ENCODE data around the gene CCDC86. TPM values are rescaled to one million over a fixed set of nuclear protein-coding genes. Genes with fewer than 3 reads are reported as not detected.

Gene CCDC86
- total RNA-seq, 1 donor from 2014 or later = 3.3 TPM

DNA sequence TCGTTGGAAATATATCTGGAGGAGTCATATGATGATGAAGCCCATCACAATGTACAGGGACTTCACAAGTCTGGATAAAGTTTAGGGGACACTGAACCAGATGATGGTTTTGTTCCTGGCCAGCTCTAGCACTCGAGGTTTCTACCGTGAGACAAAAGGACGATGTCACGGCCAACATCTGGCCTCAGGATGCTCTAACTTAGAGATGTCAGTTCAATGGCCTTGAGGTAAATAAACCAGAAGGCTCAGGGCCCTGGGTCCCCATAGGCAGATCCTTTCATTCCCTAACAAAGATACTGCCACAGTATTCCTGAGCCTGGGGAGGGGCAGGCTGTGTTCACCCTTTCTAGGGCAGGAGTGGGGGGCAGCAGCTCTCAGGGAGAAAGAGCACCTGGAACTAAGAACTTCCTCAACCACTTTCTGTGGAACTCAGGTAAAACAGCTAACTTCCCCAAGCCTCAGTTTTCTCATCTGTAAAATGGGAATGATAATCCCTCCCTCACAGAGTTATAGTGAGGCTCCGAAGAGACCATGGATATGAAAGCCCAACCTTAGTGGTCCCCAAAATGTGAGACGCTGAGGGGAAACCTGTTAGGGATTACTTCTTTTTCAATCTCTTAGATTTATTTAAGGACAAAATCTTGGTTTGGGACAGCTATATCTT is 38.5 kb upstream of the CCDC86 start:
- H3K79me2 ChIP-seq (ENCODE audit: low read depth) = no peaks in the 10 kb centered on the region
- no peak overlapping the region for H3K9ac ChIP-seq
- Mint-ChIP-seq H3K36me3 (no peaks in the 10 kb centered on the region), H3K27ac (no peak overlapping the region), H3K27me3 (ENCODE audit: insufficient read depth, low read depth) (peaks cover 6% of the 10 kb centered on the region), H3K4me1 (no peaks in the 10 kb centered on the region), H3K9me3 (no peaks in the 10 kb centered on the region), H3K4me3 (no peak overlapping the region)
- no peaks in the 10 kb centered on the region for H3K9me3 ChIP-seq (ENCODE audit: low read depth)
- DNase-seq (ENCODE audit: low spot score) = no peak
- no peak overlapping the region for H3K27ac ChIP-seq
- H3F3A ChIP-seq (ENCODE audit: low read depth) = no peaks in the 10 kb centered on the region
- H4K20me1 ChIP-seq (ENCODE audit: low read depth) = no peaks in the 10 kb centered on the region
- peaks cover 7% of the 10 kb centered on the region for H3K27me3 ChIP-seq
- TF ChIP-seq, protein P1, sequence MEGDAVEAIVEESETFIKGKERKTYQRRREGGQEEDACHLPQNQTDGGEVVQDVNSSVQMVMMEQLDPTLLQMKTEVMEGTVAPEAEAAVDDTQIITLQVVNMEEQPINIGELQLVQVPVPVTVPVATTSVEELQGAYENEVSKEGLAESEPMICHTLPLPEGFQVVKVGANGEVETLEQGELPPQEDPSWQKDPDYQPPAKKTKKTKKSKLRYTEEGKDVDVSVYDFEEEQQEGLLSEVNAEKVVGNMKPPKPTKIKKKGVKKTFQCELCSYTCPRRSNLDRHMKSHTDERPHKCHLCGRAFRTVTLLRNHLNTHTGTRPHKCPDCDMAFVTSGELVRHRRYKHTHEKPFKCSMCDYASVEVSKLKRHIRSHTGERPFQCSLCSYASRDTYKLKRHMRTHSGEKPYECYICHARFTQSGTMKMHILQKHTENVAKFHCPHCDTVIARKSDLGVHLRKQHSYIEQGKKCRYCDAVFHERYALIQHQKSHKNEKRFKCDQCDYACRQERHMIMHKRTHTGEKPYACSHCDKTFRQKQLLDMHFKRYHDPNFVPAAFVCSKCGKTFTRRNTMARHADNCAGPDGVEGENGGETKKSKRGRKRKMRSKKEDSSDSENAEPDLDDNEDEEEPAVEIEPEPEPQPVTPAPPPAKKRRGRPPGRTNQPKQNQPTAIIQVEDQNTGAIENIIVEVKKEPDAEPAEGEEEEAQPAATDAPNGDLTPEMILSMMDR (IDR thresholded peaks at IDR 0.05) = no peak
- TF ChIP-seq EZH2 (IDR thresholded peaks at IDR 0.05) = no peak
- TF ChIP-seq EZH2phosphoT487 (IDR thresholded peaks at IDR 0.05) = no peak
- H3K4me1 ChIP-seq = no peaks in the 10 kb centered on the region
- no peak overlapping the region for H3K4me2 ChIP-seq
- no peak overlapping the region for H3K4me3 ChIP-seq
- no peak overlapping the region for H2AFZ ChIP-seq (replicated peaks)
- H3K36me3 ChIP-seq = no peaks in the 10 kb centered on the region

DNA sequence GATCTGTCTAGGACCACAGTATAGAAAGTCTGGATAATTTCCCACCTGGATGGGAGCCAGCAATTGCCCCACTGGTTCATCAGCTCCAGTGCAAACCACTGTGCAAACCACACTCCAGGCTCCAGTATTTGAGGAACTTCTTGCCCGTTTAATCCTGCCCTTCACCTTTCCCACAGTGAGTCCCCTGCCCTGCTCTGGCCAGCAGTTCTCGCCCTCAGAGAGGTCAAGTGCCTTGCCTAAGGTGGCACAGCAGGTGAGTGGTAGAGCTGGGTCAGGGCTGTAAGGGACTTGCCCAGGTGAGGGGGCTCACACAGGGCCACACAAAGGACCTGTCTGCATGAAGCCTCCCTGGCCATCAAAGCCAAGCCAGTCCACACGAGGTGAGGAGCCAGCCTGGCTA is 32.7 kb upstream of the CCDC86 start:
- H3K36me3 Mint-ChIP-seq = no peaks in the 10 kb centered on the region
- H3K4me1 ChIP-seq = no peaks in the 10 kb centered on the region
- no peaks in the 10 kb centered on the region for H3K36me3 ChIP-seq
- no peak for DNase-seq (ENCODE audit: low spot score)
- no peaks in the 10 kb centered on the region for H3K27me3 ChIP-seq
- H3K79me2 ChIP-seq (ENCODE audit: low read depth) = no peaks in the 10 kb centered on the region
- peaks cover 2% of the 10 kb centered on the region for H3K27me3 Mint-ChIP-seq (ENCODE audit: insufficient read depth, low read depth)
- no peaks in the 10 kb centered on the region for H4K20me1 ChIP-seq (ENCODE audit: low read depth)
- no peaks in the 10 kb centered on the region for H3K9me3 ChIP-seq (ENCODE audit: low read depth)
- H3K27ac Mint-ChIP-seq = peak overlapping the region; percentile 1
- no peak overlapping the region for H2AFZ ChIP-seq (replicated peaks)
- peaks cover 9% of the 10 kb centered on the region for H3K9me3 Mint-ChIP-seq
- no peaks in the 10 kb centered on the region for H3F3A ChIP-seq (ENCODE audit: low read depth)
- TF ChIP-seq EZH2 (IDR thresholded peaks at IDR 0.05) (no peak), EZH2phosphoT487 (IDR thresholded peaks at IDR 0.05) (no peak)
- TF ChIP-seq, protein P1 (IDR thresholded peaks at IDR 0.05) = no peak
- H3K4me3 ChIP-seq = no peak overlapping the region
- no peak overlapping the region for H3K4me2 ChIP-seq
- no peak overlapping the region for H3K4me3 Mint-ChIP-seq
- H3K9ac ChIP-seq = no peak overlapping the region
- H3K4me1 Mint-ChIP-seq = no peaks in the 10 kb centered on the region
- no peak overlapping the region for H3K27ac ChIP-seq

DNA sequence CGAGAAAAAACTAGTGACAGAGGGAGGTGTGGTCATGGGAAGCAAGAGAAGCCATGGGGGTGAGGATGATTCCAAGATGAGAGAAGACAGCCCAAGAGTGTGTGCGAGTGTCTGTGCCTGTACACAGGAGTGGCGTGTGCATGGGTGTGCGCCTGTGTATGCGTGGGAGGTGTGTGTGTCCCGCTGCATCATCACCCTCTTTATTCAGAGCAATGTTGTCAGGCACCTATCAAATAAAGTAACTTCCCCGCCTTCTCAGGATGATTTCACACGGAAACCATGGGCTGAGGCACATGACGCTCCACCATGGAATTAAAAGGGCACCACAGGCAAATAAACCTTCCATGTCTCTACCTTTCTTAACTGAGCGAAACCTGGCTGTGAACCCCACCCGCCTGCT is 32.2 kb upstream of the CCDC86 start:
- H3K4me1 ChIP-seq = no peaks in the 10 kb centered on the region
- H2AFZ ChIP-seq (replicated peaks) = no peak overlapping the region
- TF ChIP-seq EZH2 (IDR thresholded peaks at IDR 0.05) (no peak), EZH2phosphoT487 (IDR thresholded peaks at IDR 0.05) (no peak)
- TF ChIP-seq, protein P1 (IDR thresholded peaks at IDR 0.05) = no peak
- H3K4me3 ChIP-seq = no peak overlapping the region
- H3K9me3 ChIP-seq (ENCODE audit: low read depth) = no peaks in the 10 kb centered on the region
- no peak overlapping the region for H3K27ac ChIP-seq
- peaks cover 10% of the 10 kb centered on the region for H3K9me3 Mint-ChIP-seq
- H3K36me3 ChIP-seq = no peaks in the 10 kb centered on the region
- no peaks in the 10 kb centered on the region for H3K36me3 Mint-ChIP-seq
- no peak for DNase-seq (ENCODE audit: low spot score)
- no peaks in the 10 kb centered on the region for H3K27me3 ChIP-seq
- no peaks in the 10 kb centered on the region for H4K20me1 ChIP-seq (ENCODE audit: low read depth)
- H3K79me2 ChIP-seq (ENCODE audit: low read depth) = no peaks in the 10 kb centered on the region
- H3K27ac Mint-ChIP-seq = peak overlapping the region; percentile 1
- H3K4me3 Mint-ChIP-seq = no peak overlapping the region
- no peak overlapping the region for H3K9ac ChIP-seq
- peaks cover 2% of the 10 kb centered on the region for H3K27me3 Mint-ChIP-seq (ENCODE audit: insufficient read depth, low read depth)
- no peak overlapping the region for H3K4me2 ChIP-seq
- H3K4me1 Mint-ChIP-seq = no peaks in the 10 kb centered on the region
- H3F3A ChIP-seq (ENCODE audit: low read depth) = no peaks in the 10 kb centered on the region
